Activated CD4-positive, alpha-beta T cell treated with anti-CD3 and anti-CD28 coated beads, Interleukin-2, amount 50 U/mL, for 16 hours (primary cell): ENCODE data around the gene CHST11.
"Not testable (repeated sequence)": the region's sequence is repeated elsewhere in the genome, so short reads cannot be mapped to it uniquely, and the experiment has no call there.

ENCODE experiments used
- DNase-seq: peaks from one replicate; pipeline ENCODE4 v3.0.0-alpha.2; 2020

The CHST11 gene

GRCh38 chr12:104568487-104568868 lies 111.7 kb downstream of the CHST11 start:
- DNase-seq: no peak

- DNase-seq: peak; percentile 39
Measured at GRCh38 chr12:104568935-104569334, 112.2 kb downstream of the CHST11 start.

GRCh38 chr12:104569346-104570173 lies 112.8 kb downstream of the CHST11 start:
- peak; percentile 89 for DNase-seq

- no peak for DNase-seq
Measured at GRCh38 chr12:104570174-104570907, 113.6 kb downstream of the CHST11 start.

- DNase-seq: no peak
Measured at GRCh38 chr12:104571328-104571727, 114.6 kb downstream of the CHST11 start.

GRCh38 chr12:104574353-104574752 lies 117.6 kb downstream of the CHST11 start:
- DNase-seq: not testable (repeated sequence)

- DNase-seq: not testable (repeated sequence)
Measured at GRCh38 chr12:104574758-104575157, 118.0 kb downstream of the CHST11 start.

- no peak for DNase-seq
Measured at GRCh38 chr12:104575442-104576186, 118.9 kb downstream of the CHST11 start.

GRCh38 chr12:104576187-104576778 lies 119.5 kb downstream of the CHST11 start:
- DNase-seq: no peak

- DNase-seq: no peak
Measured at GRCh38 chr12:104576980-104577580, 120.3 kb downstream of the CHST11 start.

GRCh38 chr12:104577581-104577981 lies 120.8 kb downstream of the CHST11 start:
- peak; percentile 34 for DNase-seq

GRCh38 chr12:104578453-104578852 lies 121.7 kb downstream of the CHST11 start:
- DNase-seq: peak; percentile 79

- peak; percentile 58 for DNase-seq
Measured at GRCh38 chr12:104579718-104580495, 123.2 kb downstream of the CHST11 start.

- DNase-seq: no peak
Measured at GRCh38 chr12:104581005-104581570, 124.3 kb downstream of the CHST11 start.

GRCh38 chr12:104582739-104583138 lies 126.0 kb downstream of the CHST11 start:
- DNase-seq: no peak

- no peak for DNase-seq
Measured at GRCh38 chr12:104583301-104583700, 126.6 kb downstream of the CHST11 start.

- no peak for DNase-seq
Measured at GRCh38 chr12:104585448-104586055, 128.8 kb downstream of the CHST11 start.

- DNase-seq: no peak
Measured at GRCh38 chr12:104586351-104586919, 129.7 kb downstream of the CHST11 start.

GRCh38 chr12:104588047-104588920 lies 131.5 kb downstream of the CHST11 start:
- no peak for DNase-seq
